WTC11 (cell line): ENCODE data around the gene NRXN3.

ENCODE experiments used
- JUN ChIP-seq: sonication (generic); formaldehyde crosslinking; IDR thresholded peaks from 2 replicates; pipeline ENCODE4 v1.8.0; 2023; ENCODE audit warnings: mild to moderate bottlenecking, missing genetic modification reagents
- NR1H2 ChIP-seq: sonication (generic); formaldehyde crosslinking; IDR thresholded peaks from 2 replicates; pipeline ENCODE4 v1.9.0; 2021; ENCODE audit warnings: mild to moderate bottlenecking, moderate library complexity, missing genetic modification reagents
- TF ChIP-seq, protein P1 (sequence below): fragments of 200-600 bp; IDR thresholded peaks from 2 replicates; pipeline ENCODE4 v1.8.0; 2022; ENCODE audit warnings: antibody characterized with exemption
- TF ChIP-seq, protein P2 (sequence below): sonication (generic); formaldehyde crosslinking; IDR thresholded peaks from 2 replicates; pipeline ENCODE4 v1.8.0; 2022; ENCODE audit warnings: mild to moderate bottlenecking, missing genetic modification reagents

- no peak for TF ChIP-seq JUN (CRISPR knock-in tag)
- TF ChIP-seq, protein P1, sequence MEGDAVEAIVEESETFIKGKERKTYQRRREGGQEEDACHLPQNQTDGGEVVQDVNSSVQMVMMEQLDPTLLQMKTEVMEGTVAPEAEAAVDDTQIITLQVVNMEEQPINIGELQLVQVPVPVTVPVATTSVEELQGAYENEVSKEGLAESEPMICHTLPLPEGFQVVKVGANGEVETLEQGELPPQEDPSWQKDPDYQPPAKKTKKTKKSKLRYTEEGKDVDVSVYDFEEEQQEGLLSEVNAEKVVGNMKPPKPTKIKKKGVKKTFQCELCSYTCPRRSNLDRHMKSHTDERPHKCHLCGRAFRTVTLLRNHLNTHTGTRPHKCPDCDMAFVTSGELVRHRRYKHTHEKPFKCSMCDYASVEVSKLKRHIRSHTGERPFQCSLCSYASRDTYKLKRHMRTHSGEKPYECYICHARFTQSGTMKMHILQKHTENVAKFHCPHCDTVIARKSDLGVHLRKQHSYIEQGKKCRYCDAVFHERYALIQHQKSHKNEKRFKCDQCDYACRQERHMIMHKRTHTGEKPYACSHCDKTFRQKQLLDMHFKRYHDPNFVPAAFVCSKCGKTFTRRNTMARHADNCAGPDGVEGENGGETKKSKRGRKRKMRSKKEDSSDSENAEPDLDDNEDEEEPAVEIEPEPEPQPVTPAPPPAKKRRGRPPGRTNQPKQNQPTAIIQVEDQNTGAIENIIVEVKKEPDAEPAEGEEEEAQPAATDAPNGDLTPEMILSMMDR = no peak
- TF ChIP-seq, protein P2, sequence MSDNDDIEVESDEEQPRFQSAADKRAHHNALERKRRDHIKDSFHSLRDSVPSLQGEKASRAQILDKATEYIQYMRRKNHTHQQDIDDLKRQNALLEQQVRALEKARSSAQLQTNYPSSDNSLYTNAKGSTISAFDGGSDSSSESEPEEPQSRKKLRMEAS (CRISPR knock-in tag) = no peak
- no peak for TF ChIP-seq NR1H2 (CRISPR knock-in tag)
Measured at GRCh38 chr14:79196216-79196615, 1026.0 kb downstream of the NRXN3 start.
